H1 (cell line): Measurements from ENCODE around the gene PHF14. TPM values are rescaled to one million over a fixed set of nuclear protein-coding genes. Genes with fewer than 3 reads are reported as not detected.

Experiments used
- SIX5 ChIP-seq: IDR thresholded peaks from 2 replicates; pipeline ENCODE4 v1.6.1; 2011; ENCODE audit warnings: mild to moderate bottlenecking, low read depth, low read length
- polyA plus RNA-seq, 7 experiments: library from polyadenylated mRNA; depleted of rRNA in 3 of 7; stranded (reverse) in 5 of 7; unstranded in 2 of 7; fragments of >200 nt in 5 of 7; fragments of 200-250 nt in 2 of 7; gene quantifications; 1 replicate in 5 of 7; 2 replicates in 1 of 7; 4 replicates in 1 of 7; pipeline versions ENCODE4 v1.2.1 to v1.2.3, GENCODE V29; 2011 to 2013; ENCODE audit warnings: missing spikeins in 2 of 7, mixed read lengths in 2 of 7
- total RNA-seq: library from RNA; stranded (reverse); fragmentation: NEBNext Ultra II Directional; extraction: Animal tissue kit (Norgen Biotek cat#: 25700); gene quantifications from 2 replicates; pipeline ENCODE4 v1.2.1, GENCODE V29; 2021

The PHF14 gene
- total and polyA plus RNA-seq, 2 of the 8 experiments (the other 6 are each of a cell fraction or from before 2014, with no cell fraction given) = 17.9 to 70.6 TPM

- TF ChIP-seq SIX5 = no peak
Observed at GRCh38 chr7:11208883-11209465, 235.3 kb downstream of the PHF14 start (continued).
